Right lobe of liver (tissue), 4 donors: Measurements from ENCODE around the gene ZNF800.

Experiments used
- CTCF ChIP-seq, 4 donors: fragments of 200-600 bp in 3 of 4; fragments of 450-650 bp in 1 of 4; IDR thresholded peaks; one replicate each; pipeline versions ENCODE4 v1.5.1 to v1.8.0; 2016 to 2022; ENCODE audit warnings: antibody characterized with exemption in 4 of 4, mild to moderate bottlenecking in 2 of 4
- POLR2A ChIP-seq: fragments of 450-650 bp; IDR thresholded peaks from one replicate; pipeline ENCODE4 v1.6.1; 2017; ENCODE audit warnings: antibody characterized with exemption, mild to moderate bottlenecking
- donor health status: DM: no; HTN: no; CAD: no.
- donor health status: DM: no; HTN: no; CAD: no.
- donor health status: DM: no; HTN: yes; CAD: no.

- TF ChIP-seq CTCF (IDR thresholded peaks at IDR 0.05), result no peak
- TF ChIP-seq POLR2A, result no peak
Observed at GRCh38 chr7:127350586-127350985, 41.9 kb downstream of the ZNF800 start.
